ENCODE data around the gene LDLRAD3.
A peak's percentile ranks its signal among the peaks of the same experiment; 100 is the strongest.

Gene LDLRAD3

GRCh38 chr11:35978183-35978582 lies 34.3 kb downstream of the LDLRAD3 start:
- peaks cover 1% of the 10 kb centered on the region for H3K4me1 ChIP-seq (ENCODE audit: control insufficient read depth, low read depth, low read length)
- H3K79me2 ChIP-seq (ENCODE audit: control insufficient read depth, insufficient read depth, low read length) = peaks cover 22% of the 10 kb centered on the region
- H2BK15ac ChIP-seq (replicated peaks; ENCODE audit: low read depth) = no peak overlapping the region
- peaks cover 28% of the 10 kb centered on the region for H3K79me1 ChIP-seq (ENCODE audit: low read length)
- peak; percentile 42 for DNase-seq
- no peak overlapping the region for H3K23ac ChIP-seq (ENCODE audit: low read length)
- no peak overlapping the region for H3K4ac ChIP-seq (ENCODE audit: low read depth, low read length)
- H3K9ac ChIP-seq (ENCODE audit: low read length) = no peak overlapping the region
- no peak overlapping the region for H3K56ac ChIP-seq (ENCODE audit: low read length)
- no peak overlapping the region for H4K8ac ChIP-seq (ENCODE audit: low read depth, low read length)
- no peak overlapping the region for H3K4me2 ChIP-seq (ENCODE audit: low read length)
- H2BK120ac ChIP-seq (ENCODE audit: low read depth, low read length) = no peak overlapping the region
- H3K27ac ChIP-seq (ENCODE audit: low read depth, low read length) = no peak overlapping the region
- no CpG with 5 or more reads among the region's 6 CpGs for WGBS (ENCODE audit: extremely low coverage, insufficient coverage, low lambda C conversion rate)
- H2AK5ac ChIP-seq (ENCODE audit: low read length) = no peak overlapping the region
- no peak overlapping the region for H4K5ac ChIP-seq (ENCODE audit: low read length)
- H2BK5ac ChIP-seq (ENCODE audit: low read length) = no peak overlapping the region
- no peak overlapping the region for H3K4me3 ChIP-seq (ENCODE audit: low read length)
- H3K18ac ChIP-seq (ENCODE audit: low read length) = no peak overlapping the region
- H3K36me3 ChIP-seq (ENCODE audit: control insufficient read depth, insufficient read depth, low read length) = no peaks in the 10 kb centered on the region
- H3K27me3 ChIP-seq (ENCODE audit: insufficient read depth, low read length, poor library complexity) = no peaks in the 10 kb centered on the region

GRCh38 chr11:35978891-35979290 lies 35.0 kb downstream of the LDLRAD3 start:
- Histone ChIP-seq H2BK15ac (replicated peaks; ENCODE audit: low read depth) (no peak overlapping the region), H3K79me1 (ENCODE audit: low read length) (peaks cover 28% of the 10 kb centered on the region), H2AK5ac (ENCODE audit: low read length) (no peak overlapping the region), H3K4me3 (ENCODE audit: low read length) (no peak overlapping the region), H2BK5ac (ENCODE audit: low read length) (no peak overlapping the region), H3K4me1 (ENCODE audit: control insufficient read depth, low read depth, low read length) (peaks cover 1% of the 10 kb centered on the region), H4K5ac (ENCODE audit: low read length) (no peak overlapping the region), H3K79me2 (ENCODE audit: control insufficient read depth, insufficient read depth, low read length) (peaks cover 22% of the 10 kb centered on the region), H3K27ac (ENCODE audit: low read depth, low read length) (no peak overlapping the region), H3K4ac (ENCODE audit: low read depth, low read length) (no peak overlapping the region), H3K4me2 (ENCODE audit: low read length) (no peak overlapping the region), H3K36me3 (ENCODE audit: control insufficient read depth, insufficient read depth, low read length) (no peaks in the 10 kb centered on the region), H3K23ac (ENCODE audit: low read length) (no peak overlapping the region), H3K18ac (ENCODE audit: low read length) (no peak overlapping the region), H3K9ac (ENCODE audit: low read length) (no peak overlapping the region), H2BK120ac (ENCODE audit: low read depth, low read length) (no peak overlapping the region), H3K27me3 (ENCODE audit: insufficient read depth, low read length, poor library complexity) (no peaks in the 10 kb centered on the region), H4K8ac (ENCODE audit: low read depth, low read length) (no peak overlapping the region), H3K56ac (ENCODE audit: low read length) (no peak overlapping the region)
- no peak for DNase-seq
- no CpG with 5 or more reads among the region's 4 CpGs for WGBS (ENCODE audit: extremely low coverage, insufficient coverage, low lambda C conversion rate)

- H2BK5ac ChIP-seq (ENCODE audit: low read length) = no peak overlapping the region
These were observed 37.0 kb downstream of the LDLRAD3 start for GRCh38 chr11:35980686-35981390.

GRCh38 chr11:35981581-35981980 lies 37.7 kb downstream of the LDLRAD3 start:
- no peaks in the 10 kb centered on the region for H3K27me3 ChIP-seq (ENCODE audit: insufficient read depth, low read length, poor library complexity)
- H2BK15ac ChIP-seq (replicated peaks; ENCODE audit: low read depth) = no peak overlapping the region
- no peak overlapping the region for H4K8ac ChIP-seq (ENCODE audit: low read depth, low read length)
- no peak overlapping the region for H3K18ac ChIP-seq (ENCODE audit: low read length)
- peaks cover 12% of the 10 kb centered on the region for H3K79me2 ChIP-seq (ENCODE audit: control insufficient read depth, insufficient read depth, low read length)
- no peak for DNase-seq
- WGBS (ENCODE audit: extremely low coverage, insufficient coverage, low lambda C conversion rate) = no CpG with 5 or more reads among the region's 7 CpGs
- H4K5ac ChIP-seq (ENCODE audit: low read length) = no peak overlapping the region
- H3K23ac ChIP-seq (ENCODE audit: low read length) = no peak overlapping the region
- H3K79me1 ChIP-seq (ENCODE audit: low read length) = peaks cover 16% of the 10 kb centered on the region
- no peak overlapping the region for H2BK120ac ChIP-seq (ENCODE audit: low read depth, low read length)
- H3K4ac ChIP-seq (ENCODE audit: low read depth, low read length) = no peak overlapping the region
- H3K27ac ChIP-seq (ENCODE audit: low read depth, low read length) = no peak overlapping the region
- H3K4me3 ChIP-seq (ENCODE audit: low read length) = no peak overlapping the region
- peaks cover 4% of the 10 kb centered on the region for H3K4me1 ChIP-seq (ENCODE audit: control insufficient read depth, low read depth, low read length)
- H3K9ac ChIP-seq (ENCODE audit: low read length) = no peak overlapping the region
- no peaks in the 10 kb centered on the region for H3K36me3 ChIP-seq (ENCODE audit: control insufficient read depth, insufficient read depth, low read length)
- no peak overlapping the region for H2BK5ac ChIP-seq (ENCODE audit: low read length)
- no peak overlapping the region for H2AK5ac ChIP-seq (ENCODE audit: low read length)
- no peak overlapping the region for H3K4me2 ChIP-seq (ENCODE audit: low read length)
- no peak overlapping the region for H3K56ac ChIP-seq (ENCODE audit: low read length)

More at GRCh38 chr11:35980686-35981390, 37.0 kb downstream of the LDLRAD3 start:
- Histone ChIP-seq H3K18ac (ENCODE audit: low read length) (no peak overlapping the region), H4K8ac (ENCODE audit: low read depth, low read length) (no peak overlapping the region), H3K27me3 (ENCODE audit: insufficient read depth, low read length, poor library complexity) (no peaks in the 10 kb centered on the region), H2BK15ac (replicated peaks; ENCODE audit: low read depth) (no peak overlapping the region), H3K27ac (ENCODE audit: low read depth, low read length) (no peak overlapping the region), H3K56ac (ENCODE audit: low read length) (no peak overlapping the region), H2BK120ac (ENCODE audit: low read depth, low read length) (no peak overlapping the region), H2AK5ac (ENCODE audit: low read length) (no peak overlapping the region), H3K4me1 (ENCODE audit: control insufficient read depth, low read depth, low read length) (peaks cover 1% of the 10 kb centered on the region), H4K5ac (ENCODE audit: low read length) (no peak overlapping the region), H3K79me2 (ENCODE audit: control insufficient read depth, insufficient read depth, low read length) (peaks cover 15% of the 10 kb centered on the region), H3K4me2 (ENCODE audit: low read length) (no peak overlapping the region), H3K9ac (ENCODE audit: low read length) (no peak overlapping the region), H3K4me3 (ENCODE audit: low read length) (no peak overlapping the region), H3K36me3 (ENCODE audit: control insufficient read depth, insufficient read depth, low read length) (no peaks in the 10 kb centered on the region), H3K4ac (ENCODE audit: low read depth, low read length) (no peak overlapping the region), H3K23ac (ENCODE audit: low read length) (no peak overlapping the region), H3K79me1 (ENCODE audit: low read length) (peaks cover 22% of the 10 kb centered on the region)
- DNase-seq = no peak
- no CpG with 5 or more reads among the region's 9 CpGs for WGBS (ENCODE audit: extremely low coverage, insufficient coverage, low lambda C conversion rate)

- Histone ChIP-seq H3K4me3 (ENCODE audit: low read length) (no peak overlapping the region), H3K79me2 (ENCODE audit: control insufficient read depth, insufficient read depth, low read length) (peaks cover 12% of the 10 kb centered on the region), H3K4ac (ENCODE audit: low read depth, low read length) (no peak overlapping the region), H3K9ac (ENCODE audit: low read length) (no peak overlapping the region), H2BK15ac (replicated peaks; ENCODE audit: low read depth) (no peak overlapping the region), H3K4me1 (ENCODE audit: control insufficient read depth, low read depth, low read length) (peaks cover 5% of the 10 kb centered on the region), H3K27ac (ENCODE audit: low read depth, low read length) (no peak overlapping the region), H2BK5ac (ENCODE audit: low read length) (no peak overlapping the region), H2AK5ac (ENCODE audit: low read length) (no peak overlapping the region), H3K18ac (ENCODE audit: low read length) (no peak overlapping the region), H3K79me1 (ENCODE audit: low read length) (peaks cover 14% of the 10 kb centered on the region), H4K5ac (ENCODE audit: low read length) (no peak overlapping the region), H2BK120ac (ENCODE audit: low read depth, low read length) (no peak overlapping the region), H3K36me3 (ENCODE audit: control insufficient read depth, insufficient read depth, low read length) (no peaks in the 10 kb centered on the region), H3K56ac (ENCODE audit: low read length) (no peak overlapping the region), H4K8ac (ENCODE audit: low read depth, low read length) (no peak overlapping the region), H3K23ac (ENCODE audit: low read length) (no peak overlapping the region), H3K27me3 (ENCODE audit: insufficient read depth, low read length, poor library complexity) (no peaks in the 10 kb centered on the region), H3K4me2 (ENCODE audit: low read length) (no peak overlapping the region)
- WGBS (ENCODE audit: extremely low coverage, insufficient coverage, low lambda C conversion rate) = no CpG with 5 or more reads among the region's 8 CpGs
- no peak for DNase-seq
These were observed 38.2 kb downstream of the LDLRAD3 start for GRCh38 chr11:35982061-35982460.

- H3K4ac ChIP-seq (ENCODE audit: low read depth, low read length) = no peak overlapping the region
- no peaks in the 10 kb centered on the region for H3K36me3 ChIP-seq (ENCODE audit: control insufficient read depth, insufficient read depth, low read length)
- peaks cover 15% of the 10 kb centered on the region for H3K79me2 ChIP-seq (ENCODE audit: control insufficient read depth, insufficient read depth, low read length)
- H4K8ac ChIP-seq (ENCODE audit: low read depth, low read length) = no peak overlapping the region
- no peak overlapping the region for H2BK5ac ChIP-seq (ENCODE audit: low read length)
- H3K4me1 ChIP-seq (ENCODE audit: control insufficient read depth, low read depth, low read length) = peaks cover 5% of the 10 kb centered on the region
- DNase-seq = no peak
- no peak overlapping the region for H2BK120ac ChIP-seq (ENCODE audit: low read depth, low read length)
- no peak overlapping the region for H3K18ac ChIP-seq (ENCODE audit: low read length)
- no peaks in the 10 kb centered on the region for H3K27me3 ChIP-seq (ENCODE audit: insufficient read depth, low read length, poor library complexity)
- H3K56ac ChIP-seq (ENCODE audit: low read length) = no peak overlapping the region
- H2AK5ac ChIP-seq (ENCODE audit: low read length) = no peak overlapping the region
- no peak overlapping the region for H3K27ac ChIP-seq (ENCODE audit: low read depth, low read length)
- H3K23ac ChIP-seq (ENCODE audit: low read length) = no peak overlapping the region
- H4K5ac ChIP-seq (ENCODE audit: low read length) = no peak overlapping the region
- no peak overlapping the region for H2BK15ac ChIP-seq (replicated peaks; ENCODE audit: low read depth)
- H3K9ac ChIP-seq (ENCODE audit: low read length) = no peak overlapping the region
- H3K79me1 ChIP-seq (ENCODE audit: low read length) = peaks cover 13% of the 10 kb centered on the region
- H3K4me2 ChIP-seq (ENCODE audit: low read length) = no peak overlapping the region
- WGBS (ENCODE audit: extremely low coverage, insufficient coverage, low lambda C conversion rate) = no CpG with 5 or more reads among the region's 1 CpG
- H3K4me3 ChIP-seq (ENCODE audit: low read length) = no peak overlapping the region
These were observed 40.1 kb downstream of the LDLRAD3 start for GRCh38 chr11:35983981-35984380.
